Measurements from ENCODE around the gene STAT5A. TPM values are rescaled to one million over a fixed set of nuclear protein-coding genes. Genes with fewer than 3 reads are reported as not detected.

STAT5A gene
- polyA plus RNA-seq, 1 of the 3 experiments (the other 2 are of a cell fraction): 2.3 TPM

GRCh38 chr17:42270596-42270995, 17.7 kb upstream of the STAT5A start:
- Histone ChIP-seq H3K4me2 (no peak overlapping the region), H3K4me1 (ENCODE audit: control insufficient read depth in 1 of 2, insufficient read depth in 2 of 2, low read depth in 1 of 2, low read length in 1 of 2) (peaks cover 10 to 12% of the 10 kb centered on the region in 2 experiments), H4K20me1 (ENCODE audit: insufficient read depth) (peaks cover 38% of the 10 kb centered on the region), H3K9me2 (no peaks in the 10 kb centered on the region), H3K36me3 (replicated peaks in 1 of 2; ENCODE audit: control insufficient read depth in 1 of 2, insufficient read depth in 2 of 2, low read length in 1 of 2) (no peaks in the 10 kb centered on the region), H3K9ac (no peak overlapping the region), H3F3A (replicated peaks; ENCODE audit: insufficient read depth) (peaks cover 9% of the 10 kb centered on the region), H3K27me3 (ENCODE audit: insufficient read depth) (no peaks in the 10 kb centered on the region), H2AFZ (ENCODE audit: low read depth) (no peak overlapping the region), H3K79me2 (ENCODE audit: insufficient read depth) (peaks cover 88% of the 10 kb centered on the region), H3K9me3 (no peaks in the 10 kb centered on the region), H3K27ac (ENCODE audit: low read depth in 2 of 2, low read length in 1 of 2) (no peak overlapping the region), H3K4me3 (ENCODE audit: low read depth in 2 of 2, low read length in 1 of 2) (no peak overlapping the region)
- no peak for TF ChIP-seq PBX3 (IDR thresholded peaks at IDR 0.05)
- TF ChIP-seq TAF1 (IDR thresholded peaks at IDR 0.05; ENCODE audit: borderline replicate concordance, low read depth, low read length): no peak
- no peak for TF ChIP-seq IRF3 (IDR thresholded peaks at IDR 0.05; ENCODE audit: low read depth, low read length)
- TF ChIP-seq EP300 (IDR thresholded peaks at IDR 0.05; ENCODE audit: borderline replicate concordance in 1 of 2, low read depth in 1 of 2, low read length in 1 of 2): no peak
- no peak for TF ChIP-seq FOXJ3 (CRISPR knock-in tag; IDR thresholded peaks at IDR 0.05)
- TF ChIP-seq GATA2 (CRISPR knock-in tag; IDR thresholded peaks at IDR 0.05): no peak
- TF ChIP-seq RAD21 (IDR thresholded peaks at IDR 0.05; ENCODE audit: low read length): no peak
- no peak for TF ChIP-seq MAX (IDR thresholded peaks at IDR 0.05; ENCODE audit: low read depth)
- TF ChIP-seq USF1 (IDR thresholded peaks at IDR 0.05; ENCODE audit: borderline replicate concordance, low read depth): no peak
- no peak for TF ChIP-seq FOXM1 (IDR thresholded peaks at IDR 0.05; ENCODE audit: low read depth)
- TF ChIP-seq RCOR1 (IDR thresholded peaks at IDR 0.05; ENCODE audit: low read length): no peak
- TF ChIP-seq EZH2phosphoT487 (IDR thresholded peaks at IDR 0.05; ENCODE audit: borderline replicate concordance, low read depth): no peak
- ChIA-PET POLR2A (no interaction called here), CTCF (interaction anchor here (0.8 to 1.8 kb wide), 4 partner anchors 19 to 52 kb away, joined by 3 to 8 read pairs (median 6); partner anchors contain the start of gene STAT5A)
- 85% methylated on average over 6 of the region's 6 CpGs for WGBS (ENCODE audit: low lambda C conversion rate)
- DNase-seq: no peak

- H3K36me3 ChIP-seq (replicated peaks in 1 of 2; ENCODE audit: control insufficient read depth in 1 of 2, insufficient read depth in 2 of 2, low read length in 1 of 2): no peaks in the 10 kb centered on the region
- H3K9me3 ChIP-seq: no peaks in the 10 kb centered on the region
- H3K27ac ChIP-seq (ENCODE audit: low read depth in 2 of 2, low read length in 1 of 2): no peak overlapping the region
- no peak overlapping the region for H2AFZ ChIP-seq (ENCODE audit: low read depth)
- DNase-seq: no peak
- ChIA-PET POLR2A (no interaction called here), CTCF (interaction anchor here (0.8 to 1.8 kb wide), 5 partner anchors 18 to 51 kb away, joined by 3 to 8 read pairs (median 5); partner anchors contain the start of gene STAT5A)
- WGBS (ENCODE audit: low lambda C conversion rate): 88% methylated on average over 3 of the region's 3 CpGs
- H4K20me1 ChIP-seq (ENCODE audit: insufficient read depth): peaks cover 38% of the 10 kb centered on the region
- H3K79me2 ChIP-seq (ENCODE audit: insufficient read depth): peaks cover 85% of the 10 kb centered on the region
- no peak overlapping the region for H3K4me3 ChIP-seq (ENCODE audit: low read depth in 2 of 2, low read length in 1 of 2)
- no peaks in the 10 kb centered on the region for H3K9me2 ChIP-seq
- no peak overlapping the region for H3K4me2 ChIP-seq
- H3K9ac ChIP-seq: no peak overlapping the region
- H3K4me1 ChIP-seq (ENCODE audit: control insufficient read depth in 1 of 2, insufficient read depth in 2 of 2, low read depth in 1 of 2, low read length in 1 of 2): peaks cover 10 to 12% of the 10 kb centered on the region in 2 experiments
- H3K27me3 ChIP-seq (ENCODE audit: insufficient read depth): no peaks in the 10 kb centered on the region
- H3F3A ChIP-seq (replicated peaks; ENCODE audit: insufficient read depth): peaks cover 6% of the 10 kb centered on the region
- TF ChIP-seq NFIC (IDR thresholded peaks at IDR 0.05; ENCODE audit: borderline replicate concordance) (no peak), TAF1 (IDR thresholded peaks at IDR 0.05; ENCODE audit: borderline replicate concordance, low read depth, low read length) (no peak), NRF1 (IDR thresholded peaks at IDR 0.05; ENCODE audit: low read depth, low read length) (no peak), TCF12 (IDR thresholded peaks at IDR 0.05) (no peak), CTCF (IDR thresholded peaks at IDR 0.05) (no peak), FOXM1 (IDR thresholded peaks at IDR 0.05; ENCODE audit: low read depth) (no peak), EZH2phosphoT487 (IDR thresholded peaks at IDR 0.05; ENCODE audit: borderline replicate concordance, low read depth) (no peak), GABPA (IDR thresholded peaks at IDR 0.05; ENCODE audit: low read depth) (no peak), POLR2AphosphoS5 (IDR thresholded peaks at IDR 0.05; ENCODE audit: low read depth, low read length) (no peak), USF1 (IDR thresholded peaks at IDR 0.05; ENCODE audit: borderline replicate concordance, low read depth) (no peak), MEF2A (IDR thresholded peaks at IDR 0.05; ENCODE audit: borderline replicate concordance, low read depth) (no peak), GATA2 (CRISPR knock-in tag; IDR thresholded peaks at IDR 0.05) (no peak), MXI1 (IDR thresholded peaks at IDR 0.05; ENCODE audit: low read depth, low read length) (no peak), CHD2 (IDR thresholded peaks at IDR 0.05; ENCODE audit: low read length, partially characterized antibody) (no peak)
Measured at GRCh38 chr17:42271006-42271778, 17.1 kb upstream of the STAT5A start.
